Peyer's patch (tissue), 4 donors: Measurements from ENCODE around the gene TIMP1. TPM values are rescaled to one million over a fixed set of nuclear protein-coding genes. Genes with fewer than 3 reads are reported as not detected.

ENCODE experiments used
- DNase-seq, 3 donors: peaks; one replicate each; pipeline ENCODE4 v3.0.0-alpha.2; 2017 to 2019
- H3K27ac ChIP-seq, 4 donors: fragments of 200-600 bp; sonication (generic); one replicate each; pipeline ENCODE4 v1.5.1; 2016 to 2019
- H3K27me3 ChIP-seq, 2 donors: fragments of 200-600 bp; sonication (generic); one replicate each; pipeline ENCODE4 v1.5.1; 2019
- H3K36me3 ChIP-seq, 3 donors: fragments of 200-600 bp; sonication (generic); one replicate each; pipeline ENCODE4 v1.5.1; 2016 to 2019
- H3K4me1 ChIP-seq, 4 donors: fragments of 200-600 bp; sonication (generic); one replicate each; pipeline ENCODE4 v1.5.1; 2016 to 2019
- H3K4me3 ChIP-seq, 4 donors: fragments of 200-600 bp; sonication (generic); 1 replicate in 3 of 4; 2 replicates in 1 of 4; pipeline ENCODE4 v1.5.1; 2016 to 2019; ENCODE audit warnings: mild to moderate bottlenecking in 1 of 4
- H3K9me3 ChIP-seq, 4 donors: fragments of 200-600 bp; sonication (generic); one replicate each; pipeline ENCODE4 v1.5.1; 2016 to 2019; ENCODE audit warnings: mild to moderate bottlenecking in 1 of 4
- CTCF ChIP-seq, 6 experiments: fragments of 450-650 bp in 4 of 6; fragments of 200-600 bp in 2 of 6; sonication (generic) in 1 of 6; IDR thresholded peaks; one replicate each; pipeline ENCODE4 v1.5.1; 2017 to 2019; ENCODE audit warnings: antibody characterized with exemption in 6 of 6, mild to moderate bottlenecking in 3 of 6, moderate library complexity in 1 of 6
- POLR2A ChIP-seq, 2 donors: fragments of 450-650 bp; IDR thresholded peaks; one replicate each; pipeline ENCODE4 v1.5.1; 2017; ENCODE audit warnings: antibody characterized with exemption in 2 of 2, mild to moderate bottlenecking in 2 of 2, moderate library complexity in 2 of 2
- small RNA-seq, 2 donors: library from RNA; depleted of rRNA; stranded (forward); fragments of <200 nt; gene quantifications; one replicate each; pipeline ENCODE3, GENCODE V24; 2016
- total RNA-seq, 4 donors: library from RNA; depleted of rRNA; stranded (reverse); fragments of >200 nt; gene quantifications; one replicate each; pipeline ENCODE4 v1.1.0, GENCODE V29; 2016

The TIMP1 gene
- total RNA-seq, 4 donors from 2014 or later, result 22.5 to 80.0 (median 39.7) TPM

DNA sequence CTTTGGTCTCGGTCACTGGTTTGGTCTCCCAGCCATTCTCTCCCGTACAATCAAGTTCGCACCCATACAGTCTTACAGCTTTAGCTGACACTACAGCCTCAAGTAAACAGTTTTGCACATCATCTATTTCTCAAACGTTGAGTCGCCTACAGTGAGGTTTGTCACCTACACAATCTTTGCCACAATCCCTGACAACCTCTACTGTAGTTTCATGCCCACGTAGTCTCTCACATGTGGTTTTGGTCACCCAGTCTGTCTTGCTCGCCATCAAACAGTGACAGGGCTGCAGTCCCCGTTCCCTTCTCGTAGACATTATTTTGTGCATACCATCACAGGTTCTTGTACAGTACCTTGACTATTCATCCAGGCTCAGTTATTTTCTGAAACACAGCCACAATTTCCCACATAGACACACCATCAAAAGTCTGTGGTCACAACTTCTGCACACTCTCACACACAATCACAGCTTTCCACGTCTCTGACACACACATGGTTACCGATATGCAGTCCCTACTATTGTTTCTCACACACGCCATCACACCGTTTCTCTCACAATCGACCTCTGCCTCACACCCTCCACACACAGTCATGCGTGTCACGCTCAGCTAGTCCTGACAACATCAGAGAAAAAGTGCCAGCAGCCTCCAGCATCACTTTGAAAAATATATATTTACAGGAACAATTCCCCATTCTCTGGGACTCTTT lies 52.8 kb downstream of the TIMP1 start:
- Histone ChIP-seq H3K27me3 (no peaks in the 10 kb centered on the region), H3K27ac (no peak overlapping the region), H3K36me3 (peaks cover 0 to 31% (median 0%) of the 10 kb centered on the region in 3 donors), H3K4me3 (no peak overlapping the region), H3K9me3 (no peaks in the 10 kb centered on the region), H3K4me1 (no peaks in the 10 kb centered on the region)
- TF ChIP-seq CTCF (IDR thresholded peaks at IDR 0.05), result no peak
- no peak for TF ChIP-seq POLR2A (IDR thresholded peaks at IDR 0.05)
- no peak for DNase-seq

Small RNA genes within 50 kb of the gene (small RNA-seq; reads per million reads assigned to genes)
- 0 reads per million in 2 donors for gene MIR4769

Other genes with a start within 250 kb of the TIMP1 start
- gene ZNF157, start 211.9 kb upstream of the TIMP1 start, total RNA-seq, result not detected
- gene ZNF41, start 99.2 kb upstream of the TIMP1 start, total RNA-seq, result 10 to 100 TPM; 10.3 to 21.2 (median 16.1) TPM
- 10 to 100 TPM; 55.7 to 78.4 (median 72.5) TPM for gene ARAF, start 21.2 kb upstream of the TIMP1 start, total RNA-seq
- under 1 TPM in 1 of 4 donors, not detected in 3; 0.67 TPM for gene SYN1, start 37.4 kb downstream of the TIMP1 start, total RNA-seq
- gene CFP, start 47.5 kb downstream of the TIMP1 start, total RNA-seq, result 1 to 10 TPM; 1.1 to 7.4 (median 4.4) TPM
- 10 to 100 TPM; 14.9 to 18.2 (median 16.1) TPM for gene ELK1, start 68.1 kb downstream of the TIMP1 start, total RNA-seq
- gene UXT, start 76.7 kb downstream of the TIMP1 start, total RNA-seq, result 100 to 1,000 TPM in 1 of 4 donors, 10 to 100 TPM in 3; 40.5 to 148 (median 77.5) TPM